GM18499 (cell line): ENCODE results near the gene DEFB110.

ENCODE experiments used
- ATAC-seq: cut with Tn5 transposase; IDR thresholded peaks from one replicate; pipeline ENCODE4 v1.9.1; 2021; ENCODE audit warnings: moderate number of reproducible peaks; ENCODE audit not compliant: insufficient read depth, unreplicated experiment

Gene DEFB110

DNA sequence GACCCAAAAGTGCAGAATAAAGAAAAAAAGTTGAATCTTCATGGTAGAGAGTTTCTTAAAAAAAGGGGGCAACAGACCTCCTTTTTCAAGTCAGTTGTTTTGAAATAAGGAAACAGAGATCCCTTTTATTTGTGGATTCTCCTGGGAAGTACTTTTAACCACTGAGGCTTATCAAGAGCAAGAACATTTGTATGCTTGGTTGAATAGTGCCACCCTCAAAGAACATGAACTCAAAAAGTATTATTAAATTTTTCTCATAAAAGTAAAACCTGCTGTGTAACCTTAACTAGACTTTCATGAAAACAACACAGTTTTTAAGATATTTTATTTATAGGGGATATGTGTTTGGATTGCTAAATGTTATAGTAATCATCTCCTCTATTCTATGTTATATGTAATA is at the start of gene DEFB110:
TSS of gene DEFB110 (minus strand) at position 101 of the 400 bp plus-strand sequence. CDS start at position 42, 59 bp downstream.
- ATAC-seq, result no peak

DNA sequence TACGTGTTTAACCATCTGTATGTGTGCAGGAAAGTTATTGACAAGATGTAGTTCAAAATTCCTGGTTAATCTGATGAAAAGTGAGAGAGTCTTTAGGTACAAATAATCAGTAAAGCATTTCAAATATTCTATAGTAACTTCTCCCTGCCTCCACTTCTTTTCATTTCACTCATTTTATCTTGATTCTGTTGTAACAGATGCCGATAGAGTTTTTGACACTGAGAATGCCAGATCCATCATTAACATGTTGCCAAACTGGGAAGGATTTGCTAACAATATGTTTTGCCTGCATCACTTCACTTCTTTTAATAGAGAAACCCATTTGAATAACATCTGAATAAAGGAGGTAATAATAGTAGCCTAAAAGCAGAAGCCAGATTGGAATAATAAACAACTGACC is 48.3 kb upstream of the DEFB110 start:
- ATAC-seq, result no peak

DNA sequence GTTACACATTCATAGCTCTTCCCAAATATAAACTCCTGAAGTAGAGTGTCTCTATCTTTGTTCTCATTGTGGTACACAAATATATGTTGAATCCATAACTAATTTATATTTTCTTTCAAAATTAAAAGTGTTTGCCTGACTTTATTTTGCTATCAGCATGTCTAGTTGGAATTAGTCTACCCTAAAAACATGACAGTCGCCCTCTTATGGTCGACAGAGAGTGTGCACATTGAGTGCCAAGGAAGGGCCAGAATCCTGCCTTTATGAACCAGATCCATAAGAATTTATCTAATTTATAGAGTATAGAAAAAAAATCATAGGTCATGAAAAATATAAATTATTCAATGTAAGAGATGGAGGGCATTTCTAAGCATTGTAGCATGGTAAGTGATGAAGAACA is 40.3 kb upstream of the DEFB110 start:
- ATAC-seq, result no peak

DNA sequence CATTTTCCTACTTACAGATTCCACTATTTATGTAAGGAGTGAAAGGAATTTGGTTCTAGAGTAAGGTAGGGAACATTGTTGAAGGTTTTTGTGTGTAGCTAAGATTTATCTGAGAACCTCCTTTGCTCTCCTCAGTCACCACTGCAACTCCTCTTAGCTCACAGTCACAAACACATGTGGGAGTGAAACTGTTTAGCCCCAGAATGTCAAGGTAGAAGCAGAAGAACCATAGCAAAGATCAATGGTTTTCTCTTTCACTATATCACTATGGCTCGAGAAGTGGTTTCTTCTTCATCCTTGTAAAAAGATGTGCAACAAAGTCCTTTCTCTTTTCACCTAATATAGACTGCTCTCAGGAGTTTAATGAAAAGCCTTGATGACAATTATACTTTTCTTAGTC is 34.4 kb upstream of the DEFB110 start:
- ATAC-seq, result no peak

DNA sequence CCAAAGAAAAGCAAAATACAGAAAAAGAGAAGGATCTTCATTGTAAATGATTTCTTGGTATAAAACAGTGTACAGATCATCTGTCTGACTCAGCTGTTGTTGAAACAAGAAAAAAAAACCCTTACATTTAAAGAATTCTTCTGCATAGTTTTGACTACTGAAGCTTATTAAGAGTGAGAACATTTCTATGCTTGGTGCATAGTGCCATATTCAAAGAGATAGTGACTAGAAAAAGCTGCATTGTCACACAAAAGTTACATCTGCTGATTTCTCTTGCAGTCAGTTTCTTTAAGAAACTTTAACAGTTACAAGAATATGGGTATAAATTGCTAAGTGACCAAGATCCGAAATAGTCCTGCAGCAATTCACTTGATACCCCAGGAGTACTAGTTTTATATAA is 28.0 kb upstream of the DEFB110 start, which contains the start of gene DEFB112:
TSS of gene DEFB112 (minus strand) at position 101 of the 400 bp plus-strand sequence. CDS start at position 41, 60 bp downstream.
- no peak for ATAC-seq

DNA sequence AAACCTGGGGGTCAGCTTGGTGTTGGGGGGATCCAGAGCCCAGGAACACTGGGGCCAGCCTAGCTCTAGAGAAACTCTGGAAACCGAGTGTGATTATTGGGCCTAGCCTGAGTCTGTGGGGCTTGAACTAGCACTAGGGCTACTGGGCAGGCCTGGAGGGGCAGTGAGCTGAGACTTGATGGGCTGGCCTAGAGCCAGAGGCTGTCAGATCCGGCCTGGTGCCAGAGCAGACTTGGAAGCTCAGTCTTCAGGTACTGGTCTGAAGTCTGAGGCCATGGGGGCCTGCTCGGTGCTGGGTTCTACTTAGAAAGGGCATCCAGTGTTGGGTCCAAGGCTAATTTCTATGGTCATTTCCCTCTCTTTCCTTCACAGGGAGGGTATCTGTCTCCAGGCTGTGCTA is 25.2 kb upstream of the DEFB110 start:
- no peak for ATAC-seq

DNA sequence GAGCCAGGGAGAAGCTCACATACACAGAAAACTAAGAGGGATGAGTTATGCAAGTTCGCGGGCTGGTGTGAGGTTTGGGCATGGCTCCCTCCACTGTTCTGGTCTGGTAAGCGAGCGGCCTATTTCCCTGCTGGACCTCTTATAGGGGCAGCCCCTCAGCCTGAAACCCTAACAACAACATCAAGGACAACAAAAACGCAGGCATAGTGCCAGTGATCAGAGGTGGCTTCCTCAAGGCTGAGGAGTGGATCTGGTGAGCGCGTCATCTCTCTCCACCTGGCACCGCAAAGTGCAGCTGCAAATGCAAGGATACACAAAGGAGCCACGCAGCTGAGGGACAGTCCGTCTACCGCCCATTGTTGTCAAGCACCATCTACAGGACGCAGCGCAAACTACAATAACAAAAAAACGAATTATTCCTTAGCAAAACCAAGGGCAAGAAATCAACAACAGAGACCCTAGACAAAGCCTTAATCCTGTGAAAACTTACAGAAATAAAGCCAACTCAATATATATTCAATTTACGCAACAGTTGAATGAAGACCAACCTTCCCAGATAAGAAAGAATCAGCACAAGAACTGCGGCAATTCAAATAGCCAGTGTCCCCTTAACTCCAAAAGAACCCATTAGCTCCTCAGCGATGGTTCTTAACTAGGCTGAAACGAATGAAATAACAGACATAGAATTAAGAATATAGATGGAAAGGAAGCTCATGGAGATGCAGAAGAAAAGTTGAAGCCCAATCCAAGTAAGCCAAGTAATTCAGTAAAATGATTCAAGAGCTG is 9.2 kb upstream of the DEFB110 start:
- no peak for ATAC-seq

DNA sequence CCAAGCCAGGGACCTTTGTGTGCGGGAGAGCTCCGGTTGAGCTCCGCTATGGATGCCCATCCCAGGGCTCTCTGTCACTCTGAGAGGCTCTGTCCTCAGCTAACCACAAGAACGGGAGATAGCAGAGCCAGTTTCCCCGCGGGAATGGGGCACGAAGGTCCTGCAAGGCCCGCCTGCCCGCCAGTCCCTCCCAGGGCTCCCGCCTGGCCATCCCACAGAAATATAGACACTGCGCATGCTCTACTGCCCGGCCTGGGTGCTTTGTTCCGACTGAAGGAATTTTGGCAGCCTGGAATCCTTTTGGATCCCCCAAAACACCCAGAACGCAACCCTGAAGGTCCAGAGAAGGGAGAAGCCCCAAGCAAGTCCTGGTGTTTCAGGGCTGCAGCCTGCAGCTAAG is 8.6 kb upstream of the DEFB110 start:
- ATAC-seq, result no peak

DNA sequence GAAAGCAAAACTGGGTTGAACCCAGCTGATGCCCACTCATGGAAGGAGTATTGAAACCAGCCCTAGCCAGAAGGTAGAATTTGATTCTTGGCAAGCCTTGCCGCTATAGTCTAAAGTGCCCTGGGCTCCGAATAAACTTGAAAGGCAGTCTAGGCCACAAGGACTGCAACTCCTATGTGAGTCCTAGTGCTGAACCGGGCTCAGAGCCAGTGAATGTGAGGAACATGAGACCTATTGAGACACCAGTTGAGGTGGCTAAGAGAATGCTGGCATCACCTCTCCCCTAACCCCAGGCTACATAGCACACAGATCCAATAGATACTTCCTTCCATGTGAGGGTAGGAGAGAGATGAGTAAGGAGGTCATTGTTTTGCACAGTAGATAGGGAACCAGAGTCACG is 3.5 kb upstream of the DEFB110 start:
- ATAC-seq, result no peak

DNA sequence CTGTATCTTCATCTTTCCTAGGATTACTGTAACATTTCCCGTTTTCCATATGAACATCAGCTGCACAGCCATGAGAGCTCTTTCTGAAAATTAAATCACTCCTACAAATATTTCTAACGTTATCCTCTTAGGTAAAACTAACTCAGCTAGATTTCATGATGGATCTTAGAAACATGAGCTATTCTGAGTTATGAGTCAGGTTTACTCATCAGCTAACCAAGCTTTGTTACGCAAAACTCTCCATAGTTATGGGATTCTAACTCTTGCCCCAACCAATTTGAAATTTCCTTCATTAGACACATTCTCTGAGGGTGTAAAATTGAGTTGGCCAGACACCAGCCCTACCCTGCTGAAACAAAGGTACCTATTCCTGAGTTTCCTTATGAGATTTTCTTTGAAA is 14.0 kb downstream of the DEFB110 start:
- ATAC-seq, result no peak

DNA sequence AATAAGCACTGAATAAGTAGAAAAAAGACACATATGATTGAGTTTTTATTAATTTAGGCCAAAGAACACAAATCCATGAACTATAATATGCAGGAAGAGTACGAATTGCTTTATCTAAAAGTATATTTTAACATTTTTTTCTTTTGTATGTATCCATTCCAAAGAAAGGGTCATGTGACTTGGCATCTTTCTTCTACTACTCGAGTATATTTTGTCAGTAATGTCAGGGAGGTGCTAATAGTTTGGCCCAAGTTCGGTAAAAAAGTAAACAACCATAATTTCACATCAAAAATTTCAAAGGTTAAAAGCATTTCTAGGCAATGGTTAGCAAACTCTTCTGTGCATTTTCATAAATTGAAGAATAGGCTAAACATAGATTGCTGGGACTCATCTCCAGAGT is 18.7 kb downstream of the DEFB110 start:
- ATAC-seq, result no peak

DNA sequence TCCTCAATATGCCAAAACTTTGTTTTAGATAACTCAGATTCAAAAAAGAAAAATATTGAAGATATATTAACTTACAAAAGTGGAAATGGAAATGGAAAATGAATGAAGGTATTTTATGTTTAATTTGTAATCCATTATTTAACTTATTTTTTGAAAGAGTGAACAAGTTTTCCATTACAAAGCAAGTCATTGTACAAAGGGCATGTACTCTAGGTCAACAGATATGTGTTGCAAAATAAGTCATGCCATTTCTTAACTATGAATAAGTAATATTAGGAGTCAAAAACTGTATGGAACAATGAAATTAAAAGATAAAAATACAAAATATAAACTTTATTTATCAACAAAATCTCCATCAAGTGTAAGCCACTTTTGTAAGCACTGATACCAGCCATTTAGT is 26.5 kb downstream of the DEFB110 start:
- no peak for ATAC-seq

DNA sequence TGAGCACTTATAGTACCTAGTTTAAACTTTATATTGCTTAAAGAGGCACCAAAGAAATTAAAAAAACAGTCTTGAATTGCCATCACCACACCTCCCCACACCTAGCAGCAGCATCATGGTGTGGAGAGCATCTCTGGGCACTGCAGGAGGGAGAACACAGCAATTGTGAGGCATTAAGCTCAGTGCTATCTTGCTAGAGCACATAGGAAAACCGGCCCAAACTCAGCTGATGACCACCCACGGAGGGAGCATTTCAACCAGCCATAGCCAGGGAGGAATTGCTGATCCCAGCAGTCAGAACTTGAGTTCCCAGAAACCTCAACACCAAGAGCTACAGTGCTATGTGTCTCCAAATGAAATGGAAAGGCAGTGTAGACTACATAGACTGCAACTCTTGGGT is 32.9 kb downstream of the DEFB110 start:
- ATAC-seq, result no peak

DNA sequence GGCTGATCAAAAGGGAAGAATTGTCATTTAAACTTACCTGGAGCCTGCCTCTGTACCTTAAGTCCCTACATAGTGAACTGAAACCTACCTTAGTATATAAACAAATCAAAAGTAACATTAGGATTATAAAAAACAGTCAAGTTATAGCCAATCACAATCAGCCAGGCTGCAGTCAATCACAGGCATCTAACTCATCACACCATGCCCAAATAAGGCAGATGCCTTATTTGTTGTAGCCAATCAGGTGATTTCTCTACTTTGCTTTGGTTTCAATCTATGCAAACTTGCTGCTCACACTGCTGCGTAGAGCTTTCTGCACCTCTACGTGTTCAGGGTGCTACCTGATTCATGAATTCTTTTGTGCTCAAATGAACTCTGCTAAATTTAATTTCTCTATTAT is 34.0 kb downstream of the DEFB110 start:
- no peak for ATAC-seq

DNA sequence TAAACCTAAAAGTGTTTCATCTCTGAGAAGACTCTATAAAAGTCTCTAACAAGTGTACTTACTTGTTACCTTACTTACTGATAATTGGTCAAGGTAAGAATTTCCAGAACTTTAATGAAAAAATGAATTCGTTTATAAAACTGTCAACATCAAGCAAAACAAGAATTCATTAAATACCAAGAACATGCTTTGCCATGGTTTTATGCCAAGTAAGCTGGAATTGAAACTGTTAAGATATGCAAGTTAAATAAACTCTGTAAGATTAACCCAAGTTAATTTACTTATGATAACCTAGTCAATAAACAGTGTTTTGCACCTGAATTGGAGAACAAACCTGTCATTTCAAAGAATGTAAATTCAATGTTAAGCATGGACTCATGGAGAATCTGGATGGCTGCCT is 35.2 kb downstream of the DEFB110 start:
- ATAC-seq, result no peak

DNA sequence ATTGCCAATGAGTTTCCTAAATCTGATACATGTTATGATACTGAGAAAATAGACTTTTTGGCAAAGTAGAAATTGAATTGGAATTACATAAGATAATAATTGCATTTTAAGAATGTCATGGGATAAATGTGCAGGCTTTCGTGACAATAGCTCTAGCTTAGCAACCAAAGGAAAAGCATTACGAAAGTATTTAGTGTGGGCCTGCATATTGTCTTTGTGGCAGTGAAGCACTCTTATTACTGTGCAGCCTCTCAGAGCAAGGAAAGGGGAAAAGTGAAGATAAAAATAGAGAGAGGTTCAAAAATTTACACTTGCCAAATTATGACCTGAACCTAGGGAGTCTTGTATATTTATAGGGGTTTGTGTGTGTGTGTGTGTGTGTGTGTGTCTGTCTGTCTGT is 39.7 kb downstream of the DEFB110 start:
- ATAC-seq, result no peak

DNA sequence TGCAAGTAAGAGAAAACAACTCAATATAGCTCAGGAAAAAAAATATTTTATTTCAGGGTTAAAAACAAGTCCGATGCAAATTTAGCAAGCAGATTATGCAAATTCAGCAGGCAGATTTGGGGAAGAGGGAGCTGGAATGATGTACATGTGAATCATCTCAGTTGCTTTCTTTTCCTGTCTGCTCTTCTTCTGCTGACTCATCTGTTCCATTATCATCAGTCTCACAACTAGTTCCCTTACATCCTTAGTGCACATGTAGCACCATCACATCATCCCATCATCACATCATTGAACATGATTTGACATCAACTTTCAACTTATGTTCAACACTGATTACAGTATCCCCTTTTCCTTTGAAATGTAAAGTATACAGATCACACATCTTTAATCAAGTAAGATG is 40.9 kb downstream of the DEFB110 start:
- ATAC-seq, result peak; percentile 65

DNA sequence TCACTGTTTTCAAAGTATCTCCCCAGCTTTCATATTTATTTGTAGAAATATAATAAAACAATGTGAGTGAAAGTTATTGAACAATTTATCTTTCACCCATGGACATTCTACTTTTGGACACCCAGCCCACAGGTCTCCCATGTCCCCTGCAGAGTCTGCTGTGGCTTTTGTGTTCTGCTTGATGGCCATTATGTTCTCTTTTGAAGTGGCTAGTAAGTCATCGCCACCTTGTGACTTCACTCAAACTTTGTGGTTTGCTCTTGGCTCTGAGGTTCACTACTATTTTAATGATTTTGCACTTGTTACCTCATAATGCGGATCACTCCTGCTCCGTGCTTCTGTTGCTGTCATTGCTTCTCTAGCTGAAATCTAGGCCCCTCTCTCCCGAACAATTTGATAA is 42.2 kb downstream of the DEFB110 start:
- no peak for ATAC-seq

DNA sequence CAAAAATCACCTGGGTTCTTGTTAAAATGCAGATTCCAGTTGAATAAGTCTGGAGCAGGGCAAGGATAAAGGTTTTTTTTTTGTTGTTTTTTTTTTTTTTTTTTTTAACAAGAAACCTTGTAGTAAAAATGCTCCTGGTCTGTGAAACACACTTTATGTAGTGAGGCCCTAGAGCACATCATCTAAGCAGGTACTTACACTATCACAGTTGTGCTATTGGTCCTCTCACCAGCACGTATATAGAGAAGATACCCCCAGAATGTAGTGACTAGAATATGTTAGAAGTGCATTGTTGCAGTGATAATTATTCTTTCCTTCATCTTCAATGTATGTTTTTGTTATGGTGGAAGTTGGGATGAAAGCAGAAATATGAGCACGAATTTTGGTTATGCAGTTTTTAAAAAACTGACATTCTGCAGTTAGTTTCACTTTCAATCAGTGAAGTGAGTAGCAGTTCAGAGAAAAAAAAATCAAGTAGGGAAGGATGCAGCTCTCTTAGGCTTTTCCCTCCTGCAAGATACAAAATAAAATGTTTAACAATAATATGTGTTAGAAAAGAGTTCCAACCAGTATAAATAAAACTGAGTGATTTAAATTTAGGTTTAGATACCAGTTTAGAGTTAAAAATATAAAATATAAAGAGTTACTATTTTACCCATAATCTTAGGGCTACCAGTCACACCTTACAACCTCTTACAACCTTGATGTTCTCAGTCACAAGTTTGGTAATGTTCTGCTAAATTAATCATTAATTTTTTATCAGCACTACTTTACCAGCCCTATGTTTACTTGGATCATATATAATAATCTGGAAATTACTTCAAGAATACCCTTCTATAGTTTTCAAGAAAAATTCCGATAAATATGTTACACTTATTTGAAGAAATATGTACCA is 43.2 kb downstream of the DEFB110 start:
- ATAC-seq, result peak; percentile 40

DNA sequence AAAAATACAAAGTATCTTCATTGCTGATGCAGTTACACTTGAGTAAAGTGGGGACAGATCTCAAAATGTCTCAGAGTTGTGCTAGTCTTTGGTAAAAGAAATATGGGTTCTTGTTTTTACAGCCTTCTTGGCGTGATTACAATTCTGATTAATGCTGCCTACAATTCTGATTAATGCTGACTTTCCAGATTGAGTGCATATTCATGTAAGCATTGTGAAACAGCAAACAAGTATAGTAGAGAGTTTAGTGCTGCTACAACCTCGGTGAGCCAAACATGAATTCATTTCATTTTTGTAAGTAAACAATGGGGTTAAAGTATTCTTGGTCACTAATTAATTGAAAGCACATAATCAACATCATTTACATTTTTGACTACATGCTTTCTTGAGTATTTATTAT is 52.2 kb downstream of the DEFB110 start, which contains the start of gene DEFB113:
TSS of gene DEFB113 (minus strand) at position 21 of the 400 bp plus-strand sequence. CDS start at position 21, 0 bp downstream.
- no peak for ATAC-seq
